Measurements from ENCODE around the gene MRPL19. TPM values are rescaled to one million over a fixed set of nuclear protein-coding genes. Genes with fewer than 3 reads are reported as not detected.

MRPL19 gene
- total RNA-seq, 1 experiment from 2014 or later: 50.2 TPM

DNA sequence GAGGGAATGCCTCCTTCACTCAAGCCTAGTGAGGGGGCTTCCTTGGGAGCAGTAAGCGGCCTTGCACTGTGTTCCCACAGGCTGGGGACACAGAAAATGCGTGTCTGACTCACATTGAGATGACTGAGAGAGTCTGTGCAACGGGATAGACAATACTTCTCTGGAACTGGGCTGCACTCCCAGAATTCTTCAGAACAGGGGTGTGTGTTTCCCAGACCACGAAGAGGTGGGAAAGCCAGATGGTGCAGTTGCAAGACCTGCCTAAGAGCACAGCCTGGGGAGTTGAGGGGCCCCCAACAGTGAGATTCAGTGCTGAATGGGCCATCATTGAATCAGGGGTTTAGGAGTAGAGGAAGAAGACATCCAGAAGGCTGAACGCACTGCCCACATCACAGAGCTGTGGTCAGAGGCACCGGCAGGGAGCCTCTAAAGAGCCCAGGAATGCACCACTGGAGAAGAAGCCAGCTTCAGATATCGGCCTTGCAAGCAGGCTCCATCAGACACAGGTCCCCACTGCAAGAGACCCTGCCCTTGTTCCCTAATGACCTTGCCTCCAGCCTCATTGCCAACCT, 36.6 kb upstream of the MRPL19 start:
- no peak overlapping the region for H3K27ac ChIP-seq (ENCODE audit: low read length)
- H3K4me1 ChIP-seq (ENCODE audit: control insufficient read depth, insufficient read depth, low read length): peaks cover 8% of the 10 kb centered on the region
- H3K27me3 ChIP-seq (ENCODE audit: control insufficient read depth, insufficient read depth, low read length): peaks cover 15% of the 10 kb centered on the region
- TF ChIP-seq, protein P1, sequence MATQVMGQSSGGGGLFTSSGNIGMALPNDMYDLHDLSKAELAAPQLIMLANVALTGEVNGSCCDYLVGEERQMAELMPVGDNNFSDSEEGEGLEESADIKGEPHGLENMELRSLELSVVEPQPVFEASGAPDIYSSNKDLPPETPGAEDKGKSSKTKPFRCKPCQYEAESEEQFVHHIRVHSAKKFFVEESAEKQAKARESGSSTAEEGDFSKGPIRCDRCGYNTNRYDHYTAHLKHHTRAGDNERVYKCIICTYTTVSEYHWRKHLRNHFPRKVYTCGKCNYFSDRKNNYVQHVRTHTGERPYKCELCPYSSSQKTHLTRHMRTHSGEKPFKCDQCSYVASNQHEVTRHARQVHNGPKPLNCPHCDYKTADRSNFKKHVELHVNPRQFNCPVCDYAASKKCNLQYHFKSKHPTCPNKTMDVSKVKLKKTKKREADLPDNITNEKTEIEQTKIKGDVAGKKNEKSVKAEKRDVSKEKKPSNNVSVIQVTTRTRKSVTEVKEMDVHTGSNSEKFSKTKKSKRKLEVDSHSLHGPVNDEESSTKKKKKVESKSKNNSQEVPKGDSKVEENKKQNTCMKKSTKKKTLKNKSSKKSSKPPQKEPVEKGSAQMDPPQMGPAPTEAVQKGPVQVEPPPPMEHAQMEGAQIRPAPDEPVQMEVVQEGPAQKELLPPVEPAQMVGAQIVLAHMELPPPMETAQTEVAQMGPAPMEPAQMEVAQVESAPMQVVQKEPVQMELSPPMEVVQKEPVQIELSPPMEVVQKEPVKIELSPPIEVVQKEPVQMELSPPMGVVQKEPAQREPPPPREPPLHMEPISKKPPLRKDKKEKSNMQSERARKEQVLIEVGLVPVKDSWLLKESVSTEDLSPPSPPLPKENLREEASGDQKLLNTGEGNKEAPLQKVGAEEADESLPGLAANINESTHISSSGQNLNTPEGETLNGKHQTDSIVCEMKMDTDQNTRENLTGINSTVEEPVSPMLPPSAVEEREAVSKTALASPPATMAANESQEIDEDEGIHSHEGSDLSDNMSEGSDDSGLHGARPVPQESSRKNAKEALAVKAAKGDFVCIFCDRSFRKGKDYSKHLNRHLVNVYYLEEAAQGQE (IDR thresholded peaks at IDR 0.05; ENCODE audit: insufficient read depth in 1 of 2, low read depth in 2 of 2, low read length in 1 of 2): no peak
- no peak for TF ChIP-seq SIN3A (IDR thresholded peaks at IDR 0.05; ENCODE audit: borderline replicate concordance, insufficient read depth, low read depth, low read length)
- no peak overlapping the region for H3K4me3 ChIP-seq (ENCODE audit: low read depth in 2 of 2, low read length in 2 of 2)
- BruUV-seq (replicated peaks): no TSS peak
- no peak for DNase-seq (ENCODE audit: low read depth, low spot score)
- CTCF ChIA-PET: interaction anchor here (1.0 kb wide), 1 partner anchor 18 kb away, joined by 3 read pairs; no protein-coding TSS in a partner anchor
- POLR2A ChIA-PET: no interaction called here
- no peaks in the 10 kb centered on the region for H3K36me3 ChIP-seq (ENCODE audit: control insufficient read depth, insufficient read depth, low read length)
- no peak for ATAC-seq
- H3K9me3 ChIP-seq (ENCODE audit: control insufficient read depth, insufficient read depth, low read depth, low read length): no peaks in the 10 kb centered on the region
- in situ Hi-C loops (cut with HindIII; ENCODE audit: low pct_unique_long_range_greater_than_20kb, low sequenced_read_pairs) (no loop called here), intact Hi-C loops (cut with micrococcal nuclease; ENCODE audit: unreplicated experiment) (loop anchor here (1.0 to 5.0 kb wide), 3 partner anchors 146 to 908 kb away; partner anchors contain the start of gene TACR1)

DNA sequence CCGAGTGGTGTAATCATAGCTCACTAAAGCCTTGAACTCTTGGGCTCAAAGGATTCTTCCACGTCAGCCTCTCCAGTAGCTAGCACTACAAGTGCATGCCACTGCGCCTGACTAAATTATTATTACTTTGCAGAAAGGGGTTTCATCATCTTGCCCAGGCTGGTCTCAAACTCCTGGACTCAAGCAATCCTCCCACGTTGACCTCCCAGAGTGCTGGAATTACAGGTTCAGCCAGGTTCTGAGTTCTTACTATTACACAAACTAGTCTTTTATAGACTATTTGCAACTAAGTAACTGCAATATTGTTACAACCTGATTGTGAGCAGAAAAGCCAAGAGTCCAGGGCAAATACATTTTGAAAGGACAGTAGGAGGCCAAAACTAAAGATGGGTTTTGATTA, 35.9 kb upstream of the MRPL19 start:
- intact Hi-C loops (cut with micrococcal nuclease; ENCODE audit: unreplicated experiment): loop anchor here (5.0 kb wide), 1 partner anchor 908 kb away; no protein-coding TSS in a partner anchor
- H3K4me1 ChIP-seq (ENCODE audit: control insufficient read depth, insufficient read depth, low read length): peaks cover 8% of the 10 kb centered on the region
- peaks cover 15% of the 10 kb centered on the region for H3K27me3 ChIP-seq (ENCODE audit: control insufficient read depth, insufficient read depth, low read length)
- BruUV-seq (replicated peaks): no TSS peak
- H3K4me3 ChIP-seq (ENCODE audit: low read depth in 2 of 2, low read length in 2 of 2): no peak overlapping the region
- no peak for ATAC-seq
- in situ Hi-C loops (cut with HindIII; ENCODE audit: low pct_unique_long_range_greater_than_20kb, low sequenced_read_pairs): no loop called here
- TF ChIP-seq TCF7L2 (IDR thresholded peaks at IDR 0.05; ENCODE audit: low read depth, low read length): no peak
- TF ChIP-seq, protein P1 (IDR thresholded peaks at IDR 0.05; ENCODE audit: insufficient read depth in 1 of 2, low read depth in 2 of 2, low read length in 1 of 2): no peak
- no peak for TF ChIP-seq SIN3A (IDR thresholded peaks at IDR 0.05; ENCODE audit: borderline replicate concordance, insufficient read depth, low read depth, low read length)
- TF ChIP-seq POLR2AphosphoS5 (IDR thresholded peaks at IDR 0.05; ENCODE audit: low read depth, low read length): no peak
- TF ChIP-seq, protein P2, sequence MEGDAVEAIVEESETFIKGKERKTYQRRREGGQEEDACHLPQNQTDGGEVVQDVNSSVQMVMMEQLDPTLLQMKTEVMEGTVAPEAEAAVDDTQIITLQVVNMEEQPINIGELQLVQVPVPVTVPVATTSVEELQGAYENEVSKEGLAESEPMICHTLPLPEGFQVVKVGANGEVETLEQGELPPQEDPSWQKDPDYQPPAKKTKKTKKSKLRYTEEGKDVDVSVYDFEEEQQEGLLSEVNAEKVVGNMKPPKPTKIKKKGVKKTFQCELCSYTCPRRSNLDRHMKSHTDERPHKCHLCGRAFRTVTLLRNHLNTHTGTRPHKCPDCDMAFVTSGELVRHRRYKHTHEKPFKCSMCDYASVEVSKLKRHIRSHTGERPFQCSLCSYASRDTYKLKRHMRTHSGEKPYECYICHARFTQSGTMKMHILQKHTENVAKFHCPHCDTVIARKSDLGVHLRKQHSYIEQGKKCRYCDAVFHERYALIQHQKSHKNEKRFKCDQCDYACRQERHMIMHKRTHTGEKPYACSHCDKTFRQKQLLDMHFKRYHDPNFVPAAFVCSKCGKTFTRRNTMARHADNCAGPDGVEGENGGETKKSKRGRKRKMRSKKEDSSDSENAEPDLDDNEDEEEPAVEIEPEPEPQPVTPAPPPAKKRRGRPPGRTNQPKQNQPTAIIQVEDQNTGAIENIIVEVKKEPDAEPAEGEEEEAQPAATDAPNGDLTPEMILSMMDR (IDR thresholded peaks at IDR 0.05): no peak
- no peak overlapping the region for H3K27ac ChIP-seq (ENCODE audit: low read length)
- no peaks in the 10 kb centered on the region for H3K36me3 ChIP-seq (ENCODE audit: control insufficient read depth, insufficient read depth, low read length)
- no peak for DNase-seq (ENCODE audit: low read depth, low spot score)
- no peaks in the 10 kb centered on the region for H3K9me3 ChIP-seq (ENCODE audit: control insufficient read depth, insufficient read depth, low read depth, low read length)
- POLR2A ChIA-PET: no interaction called here
- CTCF ChIA-PET: no interaction called here
